Activated B cell treated with CpG ODN at 0.5 μM for 24 hours (primary cell): ENCODE data around the gene NCAM1. TPM values are rescaled to one million over a fixed set of nuclear protein-coding genes. Genes with fewer than 3 reads are reported as not detected.

Source experiments
- ATAC-seq: fragments of 200-7000 bp; cut with Tn5 transposase; one replicate; pipeline ENCODE4 v1.10.0; 2021; ENCODE audit warnings: low read depth, mild to moderate bottlenecking, moderate library complexity
- CTCF ChIA-PET: fragments of 350-600 bp; sonication (Branson Sonifier 250); formaldehyde crosslinking; loops from one replicate; lab custom pipeline; 2021; ENCODE audit warnings: antibody characterized with exemption; lab: Charles Lee
- POLR2A ChIA-PET: fragments of 350-600 bp; sonication (Branson Sonifier 250); formaldehyde crosslinking; loops from one replicate; lab custom pipeline; 2021; ENCODE audit warnings: antibody characterized with exemption; lab: Charles Lee
- DNase-seq: peaks from one replicate; pipeline ENCODE4 v3.0.0; 2022
- H3K27ac Mint-ChIP-seq: one replicate; pipeline ENCODE4 v1.8.0; 2020; ENCODE audit warnings: mixed read lengths
- H3K27me3 Mint-ChIP-seq: one replicate; pipeline ENCODE4 v1.8.0; 2021; ENCODE audit warnings: mixed read lengths
- H3K36me3 Mint-ChIP-seq: one replicate; pipeline ENCODE4 v1.8.0; 2021; ENCODE audit warnings: low read depth, mixed read lengths
- H3K4me1 Mint-ChIP-seq: one replicate; pipeline ENCODE4 v1.8.0; 2021; ENCODE audit warnings: mixed read lengths
- H3K4me3 Mint-ChIP-seq: one replicate; pipeline ENCODE4 v1.8.0; 2020; ENCODE audit warnings: mild to moderate bottlenecking, mixed read lengths
- H3K9me3 Mint-ChIP-seq: one replicate; pipeline ENCODE4 v1.8.0; 2020; ENCODE audit warnings: mixed read lengths
- intact Hi-C: fragments of 100-400 bp; cut with micrococcal nuclease; formaldehyde crosslinking; loops from one replicate; pipeline ENCODE4 v1.15.1; 2024
- total RNA-seq: library from RNA; stranded (reverse); gene quantifications from 2 replicates; pipeline ENCODE4 v1.2.3, GENCODE V29; 2022
- TF ChIP-seq, protein P1 (sequence below): fragments of 200-600 bp; IDR thresholded peaks from one replicate; pipeline ENCODE4 v1.8.0; 2022; ENCODE audit warnings: antibody characterized with exemption, mild to moderate bottlenecking

The NCAM1 gene
- total RNA-seq, 1 donor from 2014 or later, result not detected

DNA sequence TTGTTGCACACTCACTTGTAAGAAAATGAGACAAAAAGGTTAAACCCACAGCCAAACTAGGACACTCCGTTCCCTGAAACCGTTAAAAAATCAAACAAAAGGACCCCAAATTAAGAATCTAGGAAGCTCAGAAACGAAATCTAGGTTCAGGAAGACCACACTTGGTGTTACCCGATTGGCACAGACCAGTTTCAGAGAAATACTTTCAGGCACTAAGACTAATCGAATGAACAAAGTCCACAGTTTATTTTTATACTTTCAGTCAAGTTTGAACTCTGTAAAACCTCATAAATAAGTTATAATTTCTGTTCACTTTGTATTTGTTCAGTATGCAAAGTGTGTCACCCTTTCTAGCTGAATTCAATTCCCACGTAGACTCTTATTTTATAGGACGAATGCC lies 314.4 kb downstream of the NCAM1 start:
- no peak for ATAC-seq
- Mint-ChIP-seq H3K27me3 (no peaks in the 10 kb centered on the region), H3K4me1 (no peaks in the 10 kb centered on the region), H3K9me3 (no peaks in the 10 kb centered on the region), H3K4me3 (no peak overlapping the region), H3K27ac (no peak overlapping the region), H3K36me3 (no peaks in the 10 kb centered on the region)
- no peak for DNase-seq
- ChIA-PET CTCF (no interaction called here), POLR2A (no interaction called here)
- TF ChIP-seq, protein P1, sequence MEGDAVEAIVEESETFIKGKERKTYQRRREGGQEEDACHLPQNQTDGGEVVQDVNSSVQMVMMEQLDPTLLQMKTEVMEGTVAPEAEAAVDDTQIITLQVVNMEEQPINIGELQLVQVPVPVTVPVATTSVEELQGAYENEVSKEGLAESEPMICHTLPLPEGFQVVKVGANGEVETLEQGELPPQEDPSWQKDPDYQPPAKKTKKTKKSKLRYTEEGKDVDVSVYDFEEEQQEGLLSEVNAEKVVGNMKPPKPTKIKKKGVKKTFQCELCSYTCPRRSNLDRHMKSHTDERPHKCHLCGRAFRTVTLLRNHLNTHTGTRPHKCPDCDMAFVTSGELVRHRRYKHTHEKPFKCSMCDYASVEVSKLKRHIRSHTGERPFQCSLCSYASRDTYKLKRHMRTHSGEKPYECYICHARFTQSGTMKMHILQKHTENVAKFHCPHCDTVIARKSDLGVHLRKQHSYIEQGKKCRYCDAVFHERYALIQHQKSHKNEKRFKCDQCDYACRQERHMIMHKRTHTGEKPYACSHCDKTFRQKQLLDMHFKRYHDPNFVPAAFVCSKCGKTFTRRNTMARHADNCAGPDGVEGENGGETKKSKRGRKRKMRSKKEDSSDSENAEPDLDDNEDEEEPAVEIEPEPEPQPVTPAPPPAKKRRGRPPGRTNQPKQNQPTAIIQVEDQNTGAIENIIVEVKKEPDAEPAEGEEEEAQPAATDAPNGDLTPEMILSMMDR, result no peak
- intact Hi-C loops, result no loop called here

DNA sequence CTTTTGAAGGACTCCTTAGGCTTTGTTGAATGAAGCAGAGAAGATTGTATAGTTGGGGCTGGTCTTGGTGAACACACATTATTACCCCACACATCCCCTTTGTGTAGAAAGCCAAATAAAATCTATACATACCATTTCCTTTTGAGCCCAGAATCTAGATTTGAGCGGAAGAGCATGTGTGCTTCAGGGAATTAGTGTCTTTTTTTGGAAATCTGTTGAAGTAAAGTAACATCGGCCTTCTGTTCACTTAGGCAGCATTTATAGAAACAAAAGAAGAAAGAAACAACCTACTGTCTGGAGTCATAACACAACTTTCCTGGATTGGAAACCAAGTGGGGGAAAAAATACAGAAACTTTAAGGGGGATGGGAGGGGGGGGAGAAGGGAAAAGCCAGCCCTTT lies 315.2 kb downstream of the NCAM1 start:
- CTCF ChIA-PET, result no interaction called here
- no peak for DNase-seq
- POLR2A ChIA-PET, result no interaction called here
- Mint-ChIP-seq H3K4me3 (no peak overlapping the region), H3K4me1 (no peaks in the 10 kb centered on the region), H3K36me3 (no peaks in the 10 kb centered on the region), H3K9me3 (no peaks in the 10 kb centered on the region), H3K27me3 (no peaks in the 10 kb centered on the region), H3K27ac (no peak overlapping the region)
- intact Hi-C loops, result no loop called here
- TF ChIP-seq, protein P1, result no peak
- ATAC-seq, result no peak

DNA sequence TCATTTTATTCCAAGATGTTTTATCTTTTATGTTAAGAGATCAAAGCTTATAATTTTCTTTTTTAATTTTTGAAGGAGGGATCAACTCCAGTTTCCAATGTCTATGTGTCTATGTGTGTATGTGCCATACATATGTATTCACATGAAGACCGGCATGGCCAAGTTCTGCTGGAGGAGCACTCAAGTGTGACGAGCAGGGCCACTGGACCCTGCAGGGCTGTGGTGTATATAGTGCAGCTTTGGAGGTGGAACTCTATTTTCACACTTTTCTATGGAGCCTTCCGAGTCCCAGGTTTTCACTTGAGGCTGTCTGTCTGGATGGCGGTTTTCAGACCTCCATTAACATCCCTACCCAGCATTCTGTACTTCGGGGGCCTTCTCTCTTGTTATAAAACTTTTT lies 316.7 kb downstream of the NCAM1 start:
- Mint-ChIP-seq H3K27me3 (no peaks in the 10 kb centered on the region), H3K4me3 (no peak overlapping the region), H3K4me1 (no peaks in the 10 kb centered on the region), H3K36me3 (no peaks in the 10 kb centered on the region), H3K9me3 (no peaks in the 10 kb centered on the region), H3K27ac (no peak overlapping the region)
- CTCF ChIA-PET, result interaction anchor here (0.9 kb wide), 1 partner anchor 12 kb away, joined by 3 read pairs; no protein-coding TSS in a partner anchor
- POLR2A ChIA-PET, result no interaction called here
- ATAC-seq (no peak), DNase-seq (no peak)
- intact Hi-C loops, result no loop called here
- TF ChIP-seq, protein P1, result no peak

DNA sequence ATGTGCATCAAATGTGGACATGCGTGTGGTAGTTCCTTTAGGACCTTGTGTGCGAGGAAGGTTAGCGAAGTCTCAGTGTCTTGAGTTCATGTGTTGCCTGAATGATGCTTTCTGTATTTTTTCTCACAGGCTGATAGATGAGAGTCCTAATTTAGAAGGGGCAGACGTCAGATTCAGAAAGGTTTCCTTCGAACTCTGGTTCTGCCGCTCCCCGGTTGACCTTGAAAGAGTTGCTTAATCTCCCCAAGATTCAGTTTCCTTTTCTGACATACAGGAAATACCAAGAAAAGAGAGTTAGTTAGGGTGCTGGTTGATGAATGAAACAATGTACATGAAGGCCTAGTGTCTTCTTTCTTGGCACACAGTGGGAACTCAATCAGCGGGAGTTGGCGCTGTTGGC lies 317.3 kb downstream of the NCAM1 start:
- Mint-ChIP-seq H3K36me3 (no peaks in the 10 kb centered on the region), H3K4me3 (no peak overlapping the region), H3K27ac (no peak overlapping the region), H3K27me3 (no peaks in the 10 kb centered on the region), H3K9me3 (no peaks in the 10 kb centered on the region), H3K4me1 (no peaks in the 10 kb centered on the region)
- POLR2A ChIA-PET, result no interaction called here
- DNase-seq, result no peak
- no peak for ATAC-seq
- intact Hi-C loops, result no loop called here
- CTCF ChIA-PET, result interaction anchor here (0.9 kb wide), 1 partner anchor 11 kb away, joined by 3 read pairs; no protein-coding TSS in a partner anchor
- TF ChIP-seq, protein P1, result no peak

DNA sequence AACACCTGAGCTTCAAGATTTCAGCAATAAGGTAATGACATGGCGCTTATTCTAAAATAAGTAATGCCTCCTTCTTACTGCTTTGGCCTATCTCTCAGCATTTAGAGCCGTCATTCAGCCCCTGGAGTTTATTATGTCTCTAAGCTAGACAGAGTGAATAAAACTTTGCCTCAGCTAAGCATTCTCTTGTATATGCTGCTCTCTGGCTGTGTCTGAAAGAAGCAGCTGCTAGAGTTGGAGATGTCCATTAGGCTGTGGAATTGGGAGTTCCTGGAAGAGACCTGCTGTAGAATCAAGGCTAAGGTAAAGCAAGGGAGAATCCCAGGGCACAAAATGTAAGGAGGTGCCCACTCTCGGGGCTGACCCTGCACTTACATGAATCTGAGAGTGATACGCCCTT lies 317.7 kb downstream of the NCAM1 start:
- Mint-ChIP-seq H3K4me3 (no peak overlapping the region), H3K9me3 (no peaks in the 10 kb centered on the region), H3K27me3 (no peaks in the 10 kb centered on the region), H3K27ac (no peak overlapping the region), H3K4me1 (no peaks in the 10 kb centered on the region), H3K36me3 (no peaks in the 10 kb centered on the region)
- ATAC-seq (no peak), DNase-seq (no peak)
- intact Hi-C loops, result no loop called here
- TF ChIP-seq, protein P1, result no peak
- ChIA-PET CTCF (no interaction called here), POLR2A (no interaction called here)
